NCI-H774 (cell line): ENCODE data around the gene NVL.

ENCODE experiments used
- DNase-seq: peaks from one replicate; lab custom pipeline; 2025; lab: John Stamatoyannopoulos, UW

NVL gene

GRCh38 chr1:224276771-224277487 is 53.0 kb downstream of the NVL start:
- DNase-seq = no peak

GRCh38 chr1:224274970-224275626 is 54.9 kb downstream of the NVL start:
- DNase-seq = no peak

GRCh38 chr1:224273641-224274040 is 56.3 kb downstream of the NVL start:
- DNase-seq = no peak

GRCh38 chr1:224271106-224271505 is 58.9 kb downstream of the NVL start:
- DNase-seq = no peak

- no peak for DNase-seq
These were observed 62.0 kb downstream of the NVL start for GRCh38 chr1:224267925-224268324.

GRCh38 chr1:224266915-224267856 is 62.8 kb downstream of the NVL start:
- DNase-seq = no peak

- no peak for DNase-seq
These were observed 63.7 kb downstream of the NVL start for GRCh38 chr1:224266105-224266914.

GRCh38 chr1:224264321-224264720 is 65.7 kb downstream of the NVL start:
- no peak for DNase-seq

GRCh38 chr1:224262373-224263054 is 67.5 kb downstream of the NVL start:
- DNase-seq = no peak

- no peak for DNase-seq
These were observed 70.0 kb downstream of the NVL start for GRCh38 chr1:224259986-224260385.

GRCh38 chr1:224258351-224258750 is 71.6 kb downstream of the NVL start:
- no peak for DNase-seq

- DNase-seq = no peak
These were observed 73.3 kb downstream of the NVL start for GRCh38 chr1:224256640-224257039.

- no peak for DNase-seq
These were observed 76.3 kb downstream of the NVL start for GRCh38 chr1:224253721-224254120.

GRCh38 chr1:224252479-224252878 is 77.5 kb downstream of the NVL start:
- DNase-seq = no peak

GRCh38 chr1:224251741-224252146 is 78.2 kb downstream of the NVL start:
- DNase-seq = no peak

GRCh38 chr1:224245188-224245587 is 84.8 kb downstream of the NVL start:
- DNase-seq = no peak

- DNase-seq = no peak
These were observed 91.2 kb downstream of the NVL start for GRCh38 chr1:224238756-224239155.

- no peak for DNase-seq
These were observed 91.8 kb downstream of the NVL start for GRCh38 chr1:224238212-224238611.

- DNase-seq = no peak
These were observed 92.7 kb downstream of the NVL start for GRCh38 chr1:224237119-224237881.

- no peak for DNase-seq
These were observed 94.0 kb downstream of the NVL start for GRCh38 chr1:224235813-224236493.
